Measurements from ENCODE around the gene SNRNP25.

SNRNP25 gene

GRCh38 chr16:86483-86952 lies 32.9 kb downstream of the SNRNP25 start:
- Histone ChIP-seq H3K27me3 (ENCODE audit: control insufficient read depth, insufficient read depth, low read length) (no peaks in the 10 kb centered on the region), H3K36me3 (ENCODE audit: control insufficient read depth, low read depth, low read length) (peaks cover 19% of the 10 kb centered on the region), H3K9me3 (ENCODE audit: control insufficient read depth, low read depth, low read length) (no peaks in the 10 kb centered on the region), H3K4me3 (ENCODE audit: low read length) (no peak overlapping the region), H3K9ac (ENCODE audit: low read length) (no peak overlapping the region), H3K27ac (ENCODE audit: low read length) (no peak overlapping the region), H3K4me1 (ENCODE audit: control insufficient read depth, low read depth, low read length) (peaks cover 5% of the 10 kb centered on the region)

GRCh38 chr16:88613-89012 lies 35.0 kb downstream of the SNRNP25 start:
- H3K27me3 ChIP-seq (ENCODE audit: control insufficient read depth, insufficient read depth, low read length): no peaks in the 10 kb centered on the region
- no peaks in the 10 kb centered on the region for H3K4me1 ChIP-seq (ENCODE audit: control insufficient read depth, low read depth, low read length)
- no peak overlapping the region for H3K9ac ChIP-seq (ENCODE audit: low read length)
- H3K4me3 ChIP-seq (ENCODE audit: low read length): no peak overlapping the region
- H3K27ac ChIP-seq (ENCODE audit: low read length): no peak overlapping the region
- no peaks in the 10 kb centered on the region for H3K9me3 ChIP-seq (ENCODE audit: control insufficient read depth, low read depth, low read length)
- H3K36me3 ChIP-seq (ENCODE audit: control insufficient read depth, low read depth, low read length): peaks cover 19% of the 10 kb centered on the region

- peaks cover 19% of the 10 kb centered on the region for H3K36me3 ChIP-seq (ENCODE audit: control insufficient read depth, low read depth, low read length)
- no peaks in the 10 kb centered on the region for H3K4me1 ChIP-seq (ENCODE audit: control insufficient read depth, low read depth, low read length)
- no peaks in the 10 kb centered on the region for H3K27me3 ChIP-seq (ENCODE audit: control insufficient read depth, insufficient read depth, low read length)
- no peak overlapping the region for H3K27ac ChIP-seq (ENCODE audit: low read length)
- no peak overlapping the region for H3K4me3 ChIP-seq (ENCODE audit: low read length)
- H3K9me3 ChIP-seq (ENCODE audit: control insufficient read depth, low read depth, low read length): no peaks in the 10 kb centered on the region
- no peak overlapping the region for H3K9ac ChIP-seq (ENCODE audit: low read length)
Measured at GRCh38 chr16:89391-90302, 36.0 kb downstream of the SNRNP25 start.

GRCh38 chr16:91484-91883 lies 37.9 kb downstream of the SNRNP25 start:
- Histone ChIP-seq H3K4me3 (ENCODE audit: low read length) (no peak overlapping the region), H3K36me3 (ENCODE audit: control insufficient read depth, low read depth, low read length) (peaks cover 18% of the 10 kb centered on the region), H3K27me3 (ENCODE audit: control insufficient read depth, insufficient read depth, low read length) (no peaks in the 10 kb centered on the region), H3K4me1 (ENCODE audit: control insufficient read depth, low read depth, low read length) (no peaks in the 10 kb centered on the region), H3K27ac (ENCODE audit: low read length) (no peak overlapping the region), H3K9me3 (ENCODE audit: control insufficient read depth, low read depth, low read length) (no peaks in the 10 kb centered on the region), H3K9ac (ENCODE audit: low read length) (no peak overlapping the region)

- H3K4me1 ChIP-seq (ENCODE audit: control insufficient read depth, low read depth, low read length): no peaks in the 10 kb centered on the region
- no peak overlapping the region for H3K9ac ChIP-seq (ENCODE audit: low read length)
- no peak overlapping the region for H3K4me3 ChIP-seq (ENCODE audit: low read length)
- peaks cover 11% of the 10 kb centered on the region for H3K36me3 ChIP-seq (ENCODE audit: control insufficient read depth, low read depth, low read length)
- H3K9me3 ChIP-seq (ENCODE audit: control insufficient read depth, low read depth, low read length): no peaks in the 10 kb centered on the region
- no peak overlapping the region for H3K27ac ChIP-seq (ENCODE audit: low read length)
- no peaks in the 10 kb centered on the region for H3K27me3 ChIP-seq (ENCODE audit: control insufficient read depth, insufficient read depth, low read length)
Measured at GRCh38 chr16:92431-93339, 39.1 kb downstream of the SNRNP25 start.

GRCh38 chr16:94918-95265 lies 41.3 kb downstream of the SNRNP25 start:
- Histone ChIP-seq H3K36me3 (ENCODE audit: control insufficient read depth, low read depth, low read length) (peaks cover 5% of the 10 kb centered on the region), H3K27ac (ENCODE audit: low read length) (no peak overlapping the region), H3K4me1 (ENCODE audit: control insufficient read depth, low read depth, low read length) (no peaks in the 10 kb centered on the region), H3K27me3 (ENCODE audit: control insufficient read depth, insufficient read depth, low read length) (no peaks in the 10 kb centered on the region), H3K4me3 (ENCODE audit: low read length) (no peak overlapping the region), H3K9ac (ENCODE audit: low read length) (no peak overlapping the region), H3K9me3 (ENCODE audit: control insufficient read depth, low read depth, low read length) (no peaks in the 10 kb centered on the region)

- Histone ChIP-seq H3K27me3 (ENCODE audit: control insufficient read depth, insufficient read depth, low read length) (no peaks in the 10 kb centered on the region), H3K27ac (ENCODE audit: low read length) (no peak overlapping the region), H3K4me3 (ENCODE audit: low read length) (no peak overlapping the region), H3K36me3 (ENCODE audit: control insufficient read depth, low read depth, low read length) (peaks cover 5% of the 10 kb centered on the region), H3K9ac (ENCODE audit: low read length) (no peak overlapping the region), H3K9me3 (ENCODE audit: control insufficient read depth, low read depth, low read length) (no peaks in the 10 kb centered on the region), H3K4me1 (ENCODE audit: control insufficient read depth, low read depth, low read length) (no peaks in the 10 kb centered on the region)
Measured at GRCh38 chr16:96935-97381, 43.3 kb downstream of the SNRNP25 start.

GRCh38 chr16:97822-98221 lies 44.2 kb downstream of the SNRNP25 start:
- Histone ChIP-seq H3K27me3 (ENCODE audit: control insufficient read depth, insufficient read depth, low read length) (no peaks in the 10 kb centered on the region), H3K36me3 (ENCODE audit: control insufficient read depth, low read depth, low read length) (peaks cover 5% of the 10 kb centered on the region), H3K27ac (ENCODE audit: low read length) (no peak overlapping the region), H3K4me1 (ENCODE audit: control insufficient read depth, low read depth, low read length) (no peaks in the 10 kb centered on the region), H3K9me3 (ENCODE audit: control insufficient read depth, low read depth, low read length) (no peaks in the 10 kb centered on the region), H3K9ac (ENCODE audit: low read length) (no peak overlapping the region), H3K4me3 (ENCODE audit: low read length) (no peak overlapping the region)

GRCh38 chr16:100989-101388 lies 47.4 kb downstream of the SNRNP25 start:
- H3K9me3 ChIP-seq (ENCODE audit: control insufficient read depth, low read depth, low read length): no peaks in the 10 kb centered on the region
- no peak overlapping the region for H3K4me3 ChIP-seq (ENCODE audit: low read length)
- no peak overlapping the region for H3K9ac ChIP-seq (ENCODE audit: low read length)
- no peaks in the 10 kb centered on the region for H3K27me3 ChIP-seq (ENCODE audit: control insufficient read depth, insufficient read depth, low read length)
- H3K27ac ChIP-seq (ENCODE audit: low read length): no peak overlapping the region
- H3K4me1 ChIP-seq (ENCODE audit: control insufficient read depth, low read depth, low read length): no peaks in the 10 kb centered on the region
- H3K36me3 ChIP-seq (ENCODE audit: control insufficient read depth, low read depth, low read length): peaks cover 5% of the 10 kb centered on the region

- no peaks in the 10 kb centered on the region for H3K4me1 ChIP-seq (ENCODE audit: control insufficient read depth, low read depth, low read length)
- no peaks in the 10 kb centered on the region for H3K27me3 ChIP-seq (ENCODE audit: control insufficient read depth, insufficient read depth, low read length)
- no peak overlapping the region for H3K27ac ChIP-seq (ENCODE audit: low read length)
- H3K9me3 ChIP-seq (ENCODE audit: control insufficient read depth, low read depth, low read length): no peaks in the 10 kb centered on the region
- H3K4me3 ChIP-seq (ENCODE audit: low read length): no peak overlapping the region
- H3K9ac ChIP-seq (ENCODE audit: low read length): no peak overlapping the region
- peaks cover 5% of the 10 kb centered on the region for H3K36me3 ChIP-seq (ENCODE audit: control insufficient read depth, low read depth, low read length)
Measured at GRCh38 chr16:101586-101985, 48.0 kb downstream of the SNRNP25 start.

GRCh38 chr16:102060-102855 lies 48.6 kb downstream of the SNRNP25 start:
- Histone ChIP-seq H3K9me3 (ENCODE audit: control insufficient read depth, low read depth, low read length) (no peaks in the 10 kb centered on the region), H3K4me3 (ENCODE audit: low read length) (no peak overlapping the region), H3K4me1 (ENCODE audit: control insufficient read depth, low read depth, low read length) (no peaks in the 10 kb centered on the region), H3K9ac (ENCODE audit: low read length) (no peak overlapping the region), H3K27ac (ENCODE audit: low read length) (no peak overlapping the region), H3K36me3 (ENCODE audit: control insufficient read depth, low read depth, low read length) (peaks cover 5% of the 10 kb centered on the region), H3K27me3 (ENCODE audit: control insufficient read depth, insufficient read depth, low read length) (no peaks in the 10 kb centered on the region)

Measured in iPS-18a (cell line).